Measurements from ENCODE around the gene PCDH9. TPM values are rescaled to one million over a fixed set of nuclear protein-coding genes. Genes with fewer than 3 reads are reported as not detected.
A peak's percentile ranks its signal among the peaks of the same experiment; 100 is the strongest.

PCDH9 gene
- total and polyA plus RNA-seq, 2 of the 4 experiments (the other 2 are of a cell fraction) = 2.2 to 10.2 TPM

GRCh38 chr13:66560189-66560588, 669.9 kb downstream of the PCDH9 start:
- H3K9me1 ChIP-seq (ENCODE audit: insufficient read depth, low read length) = 0 out of 2 replicates have a peak, but pooled peaks cover 4% of the 10 kb centered on the region
- no peak overlapping the region for H2BK120ac ChIP-seq (ENCODE audit: low read depth, low read length)
- no peak overlapping the region for H3K27ac ChIP-seq (ENCODE audit: insufficient read depth, low read length)
- H2AK5ac ChIP-seq (ENCODE audit: low read depth, low read length) = peak overlapping the region; percentile 59; the same call in 1 of the 2 replicates
- no peak overlapping the region for H3K23ac ChIP-seq (ENCODE audit: low read depth, low read length)
- H3K36me3 ChIP-seq (ENCODE audit: control insufficient read depth, insufficient read depth, low read length) = no peaks in the 10 kb centered on the region
- H4K91ac ChIP-seq (ENCODE audit: insufficient read depth, low read depth, low read length) = no peak overlapping the region
- H4K5ac ChIP-seq (ENCODE audit: low read depth, low read length) = no peak overlapping the region
- ATAC-seq (ENCODE audit: low read depth) (no peak), DNase-seq (no peak)
- no peaks in the 10 kb centered on the region for H3K27me3 ChIP-seq (ENCODE audit: control insufficient read depth, insufficient read depth, low read length)
- no TSS peak for BruUV-seq (replicated peaks)
- 0 out of 2 replicates have a peak overlapping the region, but pooled peaks have one; percentile 2 for H3K14ac ChIP-seq (replicated peaks; ENCODE audit: low read depth, low read length)
- no peak overlapping the region for H2BK5ac ChIP-seq (ENCODE audit: low read depth, low read length, poor library complexity, severe bottlenecking)
- no peaks in the 10 kb centered on the region for H3K79me1 ChIP-seq (ENCODE audit: low read depth in 1 of 2, low read length in 2 of 2)
- no peaks in the 10 kb centered on the region for H3K9me3 ChIP-seq (ENCODE audit: control insufficient read depth, insufficient read depth, low read length)
- dilution Hi-C loops (cut with HindIII; ENCODE audit: low sequenced_read_pairs, unreplicated experiment) (no loop called here), in situ Hi-C loops (cut with MboI; ENCODE audit: low sequenced_read_pairs) (no loop called here), intact Hi-C loops (cut with micrococcal nuclease) (no loop called here)
- no peak overlapping the region for H2AK9ac ChIP-seq (replicated peaks; ENCODE audit: low read depth, low read length, poor library complexity)
- WGBS, 2 experiments (ENCODE audit: extremely low coverage in 2 of 2, insufficient read length in 1 of 2) = no CpG with 5 or more reads among the region's 3 CpGs
- no peaks in the 10 kb centered on the region for H4K20me1 ChIP-seq (ENCODE audit: insufficient read depth, low read length)
- no peak for TF ChIP-seq POLR2A (IDR thresholded peaks at IDR 0.05; ENCODE audit: low read depth, low read length)
- TF ChIP-seq CTCF (conservative IDR thresholded peaks at IDR 0.05; ENCODE audit: low read depth, low read length) = no peak
- TF ChIP-seq CEBPB (IDR thresholded peaks at IDR 0.05; ENCODE audit: low read depth, low read length) = no peak
- TF ChIP-seq SMC3 (IDR thresholded peaks at IDR 0.05; ENCODE audit: low read depth, low read length) = no peak
- TF ChIP-seq FOS (IDR thresholded peaks at IDR 0.05; ENCODE audit: low read depth, low read length) = no peak
- TF ChIP-seq RAD21 (IDR thresholded peaks at IDR 0.05; ENCODE audit: low read length) = no peak
- TF ChIP-seq BHLHE40 (IDR thresholded peaks at IDR 0.05; ENCODE audit: low read depth, low read length) = no peak
- no peak overlapping the region for H3K56ac ChIP-seq (ENCODE audit: extremely low read depth, insufficient read depth, low read length)
- POLR2A ChIA-PET (ENCODE audit: unreplicated experiment) = no interaction called here
- H2BK15ac ChIP-seq (ENCODE audit: low read depth, low read length) = 0 out of 3 replicates have a peak overlapping the region, but pooled peaks have one; percentile 53
- CTCF ChIA-PET = interaction anchor here (0.5 kb wide), 1 partner anchor 31 kb away, joined by 4 read pairs; no protein-coding TSS in a partner anchor
- H3K4me3 ChIP-seq (ENCODE audit: insufficient read depth, low read depth, low read length) = no peak overlapping the region
- H2AFZ ChIP-seq (replicated peaks; ENCODE audit: low read length, poor library complexity) = peak overlapping the region; percentile 56
- no peak overlapping the region for H3K18ac ChIP-seq (ENCODE audit: low read depth, low read length)
- no peak overlapping the region for H2BK20ac ChIP-seq (ENCODE audit: low read depth, low read length)
- no peak overlapping the region for H3K4ac ChIP-seq (ENCODE audit: low read depth, low read length)
- no peak overlapping the region for H3K4me2 ChIP-seq (ENCODE audit: low read depth, low read length)
- H3K9ac ChIP-seq (ENCODE audit: low read depth, low read length) = no peak overlapping the region
- H4K8ac ChIP-seq (ENCODE audit: low read depth in 2 of 2, low read length in 2 of 2) = no peak overlapping the region
- no peaks in the 10 kb centered on the region for H3K4me1 ChIP-seq (ENCODE audit: control insufficient read depth, insufficient read depth, low read length)

Measured in IMR-90 (cell line).